GM10248 (cell line): ENCODE results near the gene PDCD1LG2.

Experiments used
- CTCF ChIA-PET: fragments of 300-600 bp; sonication (Branson Sonifier 250); formaldehyde crosslinking; extraction: SDS; loops from one replicate; lab custom pipeline; 2021; ENCODE audit warnings: antibody characterized with exemption; lab: Yijun Ruan, JAX
- POLR2A ChIA-PET: fragments of 350-650 bp; sonication (Branson Sonifier 250); formaldehyde crosslinking; extraction: SDS; loops from one replicate; lab custom pipeline; 2020; ENCODE audit warnings: antibody characterized with exemption; lab: Yijun Ruan, JAX
- DNase-seq: peaks from one replicate; pipeline ENCODE4 v3.0.0; 2012; ENCODE audit errors: extremely low spot score
- TF ChIP-seq, protein P1 (sequence below): IDR thresholded peaks from 2 replicates; pipeline ENCODE4 v1.5.1; 2012; ENCODE audit warnings: mild to moderate bottlenecking, low read depth; ENCODE audit errors: extremely low read depth, missing control alignments, control extremely low read depth

The PDCD1LG2 gene

DNA sequence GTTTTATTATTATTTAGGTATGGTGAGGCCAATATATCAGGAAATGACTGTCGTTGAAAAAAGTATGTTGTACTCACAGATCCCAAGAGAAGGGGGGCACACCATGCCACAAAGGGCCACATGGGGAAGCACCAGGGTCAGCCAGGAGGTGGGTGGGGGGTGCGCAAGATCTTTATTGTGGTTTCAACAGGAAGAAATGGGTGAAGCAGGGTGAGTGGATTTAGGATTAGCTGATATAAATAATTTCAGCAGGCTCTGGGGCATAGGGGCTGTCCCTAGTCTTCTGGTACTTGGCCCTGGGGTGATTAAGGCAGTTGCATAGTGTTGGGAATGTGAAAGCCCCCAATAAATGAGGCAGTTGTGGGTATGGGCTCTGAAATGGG lies 8.6 kb downstream of the PDCD1LG2 start:
- TF ChIP-seq, protein P1, sequence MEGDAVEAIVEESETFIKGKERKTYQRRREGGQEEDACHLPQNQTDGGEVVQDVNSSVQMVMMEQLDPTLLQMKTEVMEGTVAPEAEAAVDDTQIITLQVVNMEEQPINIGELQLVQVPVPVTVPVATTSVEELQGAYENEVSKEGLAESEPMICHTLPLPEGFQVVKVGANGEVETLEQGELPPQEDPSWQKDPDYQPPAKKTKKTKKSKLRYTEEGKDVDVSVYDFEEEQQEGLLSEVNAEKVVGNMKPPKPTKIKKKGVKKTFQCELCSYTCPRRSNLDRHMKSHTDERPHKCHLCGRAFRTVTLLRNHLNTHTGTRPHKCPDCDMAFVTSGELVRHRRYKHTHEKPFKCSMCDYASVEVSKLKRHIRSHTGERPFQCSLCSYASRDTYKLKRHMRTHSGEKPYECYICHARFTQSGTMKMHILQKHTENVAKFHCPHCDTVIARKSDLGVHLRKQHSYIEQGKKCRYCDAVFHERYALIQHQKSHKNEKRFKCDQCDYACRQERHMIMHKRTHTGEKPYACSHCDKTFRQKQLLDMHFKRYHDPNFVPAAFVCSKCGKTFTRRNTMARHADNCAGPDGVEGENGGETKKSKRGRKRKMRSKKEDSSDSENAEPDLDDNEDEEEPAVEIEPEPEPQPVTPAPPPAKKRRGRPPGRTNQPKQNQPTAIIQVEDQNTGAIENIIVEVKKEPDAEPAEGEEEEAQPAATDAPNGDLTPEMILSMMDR = no peak
- no peak for DNase-seq
- ChIA-PET POLR2A (no interaction called here), CTCF (interaction anchor here (1.1 to 1.7 kb wide), 7 partner anchors 9 to 81 kb away, joined by 3 to 6 read pairs (median 5); partner anchors contain the start of genes PDCD1LG2 and PLGRKT)

DNA sequence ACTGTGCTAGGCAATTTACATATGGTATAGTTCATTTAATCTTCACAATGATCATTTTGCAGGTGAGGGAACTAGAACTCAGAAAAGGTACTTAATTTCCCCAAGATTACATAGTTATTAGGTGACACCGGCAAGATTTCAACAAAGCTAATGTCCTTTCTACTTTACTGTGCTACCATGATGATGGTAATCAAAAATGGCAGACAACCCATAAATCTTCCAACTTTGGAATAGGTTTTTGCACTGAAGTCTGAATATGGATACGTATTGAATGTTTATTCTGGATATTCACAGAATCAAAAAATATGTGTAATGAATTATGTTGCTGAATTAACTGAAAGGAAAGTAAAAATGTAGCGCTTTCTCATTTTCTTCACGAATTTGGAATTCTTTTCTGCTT lies 13.8 kb downstream of the PDCD1LG2 start:
- CTCF ChIA-PET = interaction anchor here (0.9 to 3.1 kb wide), 8 partner anchors 9 to 66 kb away, joined by 3 to 16 read pairs (median 3); partner anchors contain the start of gene PDCD1LG2
- TF ChIP-seq, protein P1 = no peak
- no peak for DNase-seq
- POLR2A ChIA-PET = no interaction called here

DNA sequence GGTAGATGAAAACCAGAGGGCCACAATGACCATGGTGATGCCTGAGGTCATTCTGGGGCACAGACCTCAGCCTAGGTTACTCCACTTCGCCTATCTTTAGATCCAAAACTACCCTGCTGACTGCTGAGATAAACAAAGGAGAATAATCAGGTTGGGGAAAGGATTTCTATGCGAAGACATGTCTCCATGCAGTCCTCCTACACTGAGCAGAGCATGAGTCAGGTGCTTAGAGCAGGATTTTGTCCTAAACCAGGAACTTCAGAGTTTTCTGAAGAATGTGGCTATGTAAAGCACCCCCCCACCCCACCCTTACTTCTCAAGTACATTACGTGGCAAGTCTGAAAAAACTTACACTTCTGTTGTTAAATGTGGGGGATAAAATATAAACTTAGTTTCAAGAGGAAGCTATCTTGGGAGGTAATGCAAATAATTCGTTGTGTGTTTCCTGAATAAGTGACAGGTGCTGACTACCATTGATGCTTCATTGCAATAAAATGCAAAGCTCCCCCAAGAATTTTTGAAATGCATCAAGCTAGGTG lies 19.4 kb downstream of the PDCD1LG2 start:
- TF ChIP-seq, protein P1 = no peak
- POLR2A ChIA-PET = no interaction called here
- no peak for DNase-seq
- CTCF ChIA-PET = interaction anchor here (0.8 to 2.5 kb wide), 9 partner anchors 11 to 79 kb away, joined by 3 to 11 read pairs (median 3); partner anchors contain the start of genes CD274 and PDCD1LG2

- CTCF ChIA-PET = interaction anchor here (0.8 to 2.5 kb wide), 12 partner anchors 9 to 69 kb away, joined by 3 to 11 read pairs (median 4); partner anchors contain the start of gene PDCD1LG2
- TF ChIP-seq, protein P1 = no peak
- POLR2A ChIA-PET = interaction anchor here (0.6 kb wide), 1 partner anchor 37 kb away, joined by 5 read pairs; no protein-coding TSS in a partner anchor
- DNase-seq = no peak
These were observed 21.0 kb downstream of the PDCD1LG2 start for GRCh38 chr9:5531101-5531882.

- ChIA-PET CTCF (interaction anchor here (1.2 to 2.4 kb wide), 4 partner anchors 9 to 43 kb away, joined by 3 to 6 read pairs (median 4); no protein-coding TSS in a partner anchor), POLR2A (no interaction called here)
- DNase-seq = no peak
- TF ChIP-seq, protein P1 = no peak
These were observed 22.0 kb downstream of the PDCD1LG2 start for GRCh38 chr9:5532306-5532705.

DNA sequence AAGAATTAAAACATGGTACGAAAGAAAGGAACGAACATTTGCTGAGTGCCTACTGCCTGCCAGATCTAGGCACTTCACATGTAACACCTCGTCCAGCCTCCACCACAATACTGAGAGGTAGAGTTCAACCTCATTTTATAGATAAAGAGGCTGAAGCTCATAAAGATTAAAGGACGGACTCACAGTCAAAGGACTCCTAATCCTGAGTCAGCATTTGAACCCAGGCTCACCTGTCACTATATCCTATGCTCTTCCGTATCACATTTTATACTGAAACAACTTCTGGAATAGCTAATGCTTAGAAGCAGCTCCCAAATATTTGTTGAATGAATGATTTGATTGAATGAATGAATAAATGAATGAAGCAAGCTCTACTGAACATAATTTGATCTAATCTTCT lies 22.5 kb downstream of the PDCD1LG2 start:
- TF ChIP-seq, protein P1 = no peak
- ChIA-PET POLR2A (no interaction called here), CTCF (interaction anchor here (1.2 to 2.4 kb wide), 3 partner anchors 8 to 44 kb away, joined by 3 to 6 read pairs (median 4); no protein-coding TSS in a partner anchor)
- DNase-seq = no peak
